ENCODE measurements around the gene HYAL3.
"Not testable (repeated sequence)": the region's sequence is repeated elsewhere in the genome, so short reads cannot be mapped to it uniquely, and the experiment has no call there.

HYAL3 gene

GRCh38 chr3:50312041-50312440, 12.8 kb upstream of the HYAL3 start:
- DNase-seq, result not testable (repeated sequence)

GRCh38 chr3:50304601-50305000, 5.4 kb upstream of the HYAL3 start:
- DNase-seq, result no peak

GRCh38 chr3:50303013-50303815, 4.0 kb upstream of the HYAL3 start, which contains the start of gene HYAL1:
HYAL1 (minus strand) TSS chr3:50303574; CDS start chr3:50302956, 618 bp downstream.
- DNase-seq, result no peak

- DNase-seq, result no peak
Measured at GRCh38 chr3:50302095-50303012, 3.1 kb upstream of the HYAL3 start.

GRCh38 chr3:50300681-50301254, 1.6 kb upstream of the HYAL3 start:
- DNase-seq, result no peak

GRCh38 chr3:50299929-50300680, 900 bp upstream of the HYAL3 start:
- peak; percentile 18 for DNase-seq

GRCh38 chr3:50299638-50299928, 378 bp upstream of the HYAL3 start:
- no peak for DNase-seq

- DNase-seq, result no peak
Measured at GRCh38 chr3:50297896-50298725, 1.1 kb downstream of the HYAL3 start.

- no peak for DNase-seq
Measured at GRCh38 chr3:50297384-50297775, 1.8 kb downstream of the HYAL3 start.

- no peak for DNase-seq
Measured at GRCh38 chr3:50296721-50297383, 2.4 kb downstream of the HYAL3 start.

- DNase-seq, result no peak
Measured at GRCh38 chr3:50295553-50296431, 3.4 kb downstream of the HYAL3 start.

- DNase-seq, result no peak
Measured at GRCh38 chr3:50294492-50295403, 4.5 kb downstream of the HYAL3 start.

- DNase-seq, result no peak
Measured at GRCh38 chr3:50294089-50294488, 5.1 kb downstream of the HYAL3 start.

- no peak for DNase-seq
Measured at GRCh38 chr3:50293079-50293801, 6.0 kb downstream of the HYAL3 start.

GRCh38 chr3:50292159-50293078, 6.8 kb downstream of the HYAL3 start, which contains the start of gene IFRD2:
IFRD2 (minus strand) TSS chr3:50292429; CDS start chr3:50292274, 155 bp downstream.
- DNase-seq, result peak; percentile 91

GRCh38 chr3:50290161-50290641, 9.0 kb downstream of the HYAL3 start:
- no peak for DNase-seq

GRCh38 chr3:50289130-50289529, 10.1 kb downstream of the HYAL3 start:
- no peak for DNase-seq

Measured in NCI-H446 treated with DMSO at 0.1 percent for 48 hours (cell line).